ENCODE results near the gene WDR70. TPM values are rescaled to one million over a fixed set of nuclear protein-coding genes. Genes with fewer than 3 reads are reported as not detected.

The WDR70 gene
- total RNA-seq, 1 donor from 2014 or later: 18.7 TPM

- no peak overlapping the region for H3K4me3 ChIP-seq
- no peaks in the 10 kb centered on the region for H3K36me3 ChIP-seq
- intact Hi-C loops (cut with micrococcal nuclease): no loop called here
- DNase-seq: no peak
- no peaks in the 10 kb centered on the region for H3K27me3 ChIP-seq (ENCODE audit: low read depth)
- H3K9me3 ChIP-seq (replicated peaks): no peaks in the 10 kb centered on the region
- peaks cover 13% of the 10 kb centered on the region for H3K4me1 ChIP-seq
- H3K27ac ChIP-seq (replicated peaks): no peak overlapping the region
- no peak for TF ChIP-seq CTCF (IDR thresholded peaks at IDR 0.05; ENCODE audit: borderline replicate concordance)
These were observed 282.3 kb downstream of the WDR70 start for GRCh38 chr5:37661227-37661920.

GRCh38 chr5:37661951-37662350, 282.8 kb downstream of the WDR70 start:
- intact Hi-C loops (cut with micrococcal nuclease): no loop called here

GRCh38 chr5:37662362-37662761, 283.2 kb downstream of the WDR70 start:
- Histone ChIP-seq H3K4me1 (peaks cover 18% of the 10 kb centered on the region), H3K27ac (replicated peaks) (no peak overlapping the region), H3K36me3 (no peaks in the 10 kb centered on the region), H3K9me3 (replicated peaks) (no peaks in the 10 kb centered on the region), H3K4me3 (no peak overlapping the region), H3K27me3 (ENCODE audit: low read depth) (no peaks in the 10 kb centered on the region)
- no peak for TF ChIP-seq CTCF (IDR thresholded peaks at IDR 0.05; ENCODE audit: borderline replicate concordance)
- no peak for DNase-seq
- intact Hi-C loops (cut with micrococcal nuclease): no loop called here

More at GRCh38 chr5:37661951-37662350, 282.8 kb downstream of the WDR70 start:
- no peak for TF ChIP-seq CTCF (IDR thresholded peaks at IDR 0.05; ENCODE audit: borderline replicate concordance)
- Histone ChIP-seq H3K36me3 (no peaks in the 10 kb centered on the region), H3K4me3 (no peak overlapping the region), H3K9me3 (replicated peaks) (no peaks in the 10 kb centered on the region), H3K4me1 (peaks cover 18% of the 10 kb centered on the region), H3K27ac (replicated peaks) (no peak overlapping the region), H3K27me3 (ENCODE audit: low read depth) (no peaks in the 10 kb centered on the region)
- DNase-seq: no peak

GRCh38 chr5:37662789-37663485, 283.8 kb downstream of the WDR70 start:
- intact Hi-C loops (cut with micrococcal nuclease): no loop called here
- no peak for TF ChIP-seq CTCF (IDR thresholded peaks at IDR 0.05; ENCODE audit: borderline replicate concordance)
- Histone ChIP-seq H3K9me3 (replicated peaks) (no peaks in the 10 kb centered on the region), H3K27me3 (ENCODE audit: low read depth) (no peaks in the 10 kb centered on the region), H3K4me3 (no peak overlapping the region), H3K36me3 (no peaks in the 10 kb centered on the region), H3K4me1 (peaks cover 21% of the 10 kb centered on the region), H3K27ac (replicated peaks) (no peak overlapping the region)
- DNase-seq: no peak

- no peaks in the 10 kb centered on the region for H3K9me3 ChIP-seq (replicated peaks)
- intact Hi-C loops (cut with micrococcal nuclease): no loop called here
- DNase-seq: no peak
- H3K4me3 ChIP-seq: no peak overlapping the region
- no peak overlapping the region for H3K27ac ChIP-seq (replicated peaks)
- H3K36me3 ChIP-seq: no peaks in the 10 kb centered on the region
- no peaks in the 10 kb centered on the region for H3K27me3 ChIP-seq (ENCODE audit: low read depth)
- peaks cover 27% of the 10 kb centered on the region for H3K4me1 ChIP-seq
- no peak for TF ChIP-seq CTCF (IDR thresholded peaks at IDR 0.05; ENCODE audit: borderline replicate concordance)
These were observed 284.4 kb downstream of the WDR70 start for GRCh38 chr5:37663538-37663937.

Measured in left ventricle myocardium inferior (tissue), 1 donor.